Natural killer cell treated with Interleukin-12 subunit alpha and Interleukin-12 subunit beta and Interleukin-15 and Interleukin-18, amount 100 ng/mL, for 72 hours (primary cell): Measurements from ENCODE around the gene SNHG17. TPM values are rescaled to one million over a fixed set of nuclear protein-coding genes. Genes with fewer than 3 reads are reported as not detected.
"Not testable (repeated sequence)": the region's sequence is repeated elsewhere in the genome, so short reads cannot be mapped to it uniquely, and the experiment has no call there.

Experiments
- ATAC-seq, 2 donors: fragments of 150-1000 bp; cut with Tn5 transposase in 1 of 2; sonication (Bioruptor Pico), chemical (Tn5 transposase) in 1 of 2; 2 replicates each; pipeline ENCODE4 v1.10.0; 2021
- DNase-seq: peaks from one replicate; pipeline ENCODE4 v3.0.0; 2022; ENCODE audit warnings: low spot score
- H3K27ac Mint-ChIP-seq, 2 donors: 1 replicate in 1 of 2; 2 replicates in 1 of 2; pipeline ENCODE4 v1.8.0; 2022; ENCODE audit warnings: mixed read lengths in 2 of 2, mild to moderate bottlenecking in 1 of 2, moderate library complexity in 1 of 2
- H3K27me3 Mint-ChIP-seq, 2 donors: 1 replicate in 1 of 2; 2 replicates in 1 of 2; pipeline ENCODE4 v1.8.0; 2022; ENCODE audit warnings: mixed read lengths in 2 of 2
- H3K36me3 Mint-ChIP-seq: one replicate; pipeline ENCODE4 v1.8.0; 2022; ENCODE audit warnings: mixed read lengths
- H3K4me1 Mint-ChIP-seq, 2 donors: 1 replicate in 1 of 2; 2 replicates in 1 of 2; pipeline ENCODE4 v1.8.0; 2022; ENCODE audit warnings: low read depth in 2 of 2, mixed read lengths in 2 of 2, mild to moderate bottlenecking in 1 of 2
- H3K4me3 Mint-ChIP-seq: one replicate; pipeline ENCODE4 v1.8.0; 2022; ENCODE audit warnings: mixed read lengths
- H3K9me3 Mint-ChIP-seq: 2 replicates; pipeline ENCODE4 v1.8.0; 2022; ENCODE audit warnings: mixed read lengths
- total RNA-seq, 2 donors: library from RNA; stranded (reverse); gene quantifications; one replicate each; pipeline ENCODE4 v1.2.3, GENCODE V29; 2022

Gene SNHG17
- total RNA-seq, 2 donors from 2014 or later: 71.4 to 182 TPM

DNA sequence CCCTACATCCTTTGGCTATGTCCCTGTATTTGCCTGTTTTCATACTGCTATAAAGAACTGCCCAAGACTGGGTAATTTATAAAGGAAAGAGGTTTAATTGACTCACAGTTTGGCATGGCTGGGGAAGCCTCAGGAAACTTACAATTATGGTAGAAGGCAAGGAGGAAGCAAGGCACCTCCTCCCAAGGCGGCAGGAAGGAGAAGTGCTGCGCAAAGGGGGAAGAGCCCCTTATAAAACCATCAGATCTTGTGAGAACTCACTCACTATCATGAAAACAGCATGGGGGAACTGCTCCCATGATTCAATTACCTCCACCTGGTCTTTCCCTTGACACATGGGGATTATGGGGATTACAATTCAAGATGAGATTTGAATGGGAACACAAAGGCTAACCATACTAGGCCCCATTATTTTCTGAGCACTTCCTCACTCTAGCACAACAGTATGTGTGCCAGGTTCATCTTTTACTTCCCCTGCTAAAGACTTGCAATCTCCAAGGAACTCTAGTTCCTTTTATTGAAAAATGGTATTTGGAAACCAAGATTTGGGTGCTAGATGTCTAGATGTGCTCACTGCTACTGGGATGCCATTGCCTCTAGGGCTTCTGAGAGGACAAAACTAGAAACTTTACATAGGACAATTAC, 39.3 kb downstream of the SNHG17 start:
- H3K27me3 Mint-ChIP-seq: peaks cover 0 to 12% of the 10 kb centered on the region in 2 donors
- H3K4me1 Mint-ChIP-seq, H3K9me3 Mint-ChIP-seq, H3K4me3 Mint-ChIP-seq, H3K27ac Mint-ChIP-seq, DNase-seq, H3K36me3 Mint-ChIP-seq, ATAC-seq: not testable (repeated sequence)

DNA sequence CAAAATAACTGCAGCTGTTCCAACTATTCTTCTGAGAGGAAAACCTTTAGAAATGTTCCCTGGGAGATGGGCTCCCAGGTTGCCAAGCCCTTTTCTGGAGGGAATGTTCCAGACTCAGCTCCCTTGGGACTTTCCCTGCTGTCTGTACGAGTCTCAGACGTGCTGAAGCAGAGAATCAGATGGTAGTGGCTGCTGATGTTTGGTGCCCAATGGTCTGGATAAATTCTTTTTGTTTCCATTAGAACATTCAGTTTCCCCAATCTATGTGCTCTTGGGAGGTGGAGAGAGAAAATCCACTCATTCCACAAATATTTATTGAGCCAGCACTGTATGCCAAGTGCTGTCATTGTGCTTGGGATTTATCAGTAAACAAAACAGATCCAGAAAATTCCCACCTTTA, 40.0 kb downstream of the SNHG17 start:
- ATAC-seq (no peak), DNase-seq (no peak)
- H3K9me3 Mint-ChIP-seq: no peaks in the 10 kb centered on the region
- H3K4me1 Mint-ChIP-seq: no peaks in the 10 kb centered on the region
- H3K27me3 Mint-ChIP-seq: peaks cover 0 to 12% of the 10 kb centered on the region in 2 donors
- no peaks in the 10 kb centered on the region for H3K36me3 Mint-ChIP-seq
- H3K4me3 Mint-ChIP-seq: no peak overlapping the region
- no peak overlapping the region for H3K27ac Mint-ChIP-seq

DNA sequence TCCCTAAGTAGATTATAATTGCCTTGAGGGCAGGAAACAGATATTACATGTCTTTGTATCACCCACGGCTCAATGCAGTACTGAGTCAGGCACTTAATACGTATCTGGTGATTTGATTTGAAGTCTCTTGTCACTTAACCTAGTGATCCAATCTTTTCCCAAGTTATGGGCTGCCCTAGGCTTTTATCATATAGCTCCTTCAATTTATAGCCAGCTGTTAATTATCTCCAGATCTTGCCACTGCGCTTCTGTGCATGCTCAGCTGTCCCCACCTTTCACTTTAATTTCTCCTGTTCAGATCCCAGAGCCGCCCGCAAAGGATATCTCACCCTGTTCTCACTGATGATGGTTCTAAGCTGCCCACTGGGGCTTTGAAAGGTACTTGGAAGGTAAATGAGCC, 41.9 kb downstream of the SNHG17 start:
- Mint-ChIP-seq H3K9me3 (no peaks in the 10 kb centered on the region), H3K4me1 (no peaks in the 10 kb centered on the region), H3K27ac (no peak overlapping the region), H3K27me3 (peaks cover 0 to 12% of the 10 kb centered on the region in 2 donors), H3K4me3 (no peak overlapping the region), H3K36me3 (no peaks in the 10 kb centered on the region)
- ATAC-seq (no peak), DNase-seq (no peak)

DNA sequence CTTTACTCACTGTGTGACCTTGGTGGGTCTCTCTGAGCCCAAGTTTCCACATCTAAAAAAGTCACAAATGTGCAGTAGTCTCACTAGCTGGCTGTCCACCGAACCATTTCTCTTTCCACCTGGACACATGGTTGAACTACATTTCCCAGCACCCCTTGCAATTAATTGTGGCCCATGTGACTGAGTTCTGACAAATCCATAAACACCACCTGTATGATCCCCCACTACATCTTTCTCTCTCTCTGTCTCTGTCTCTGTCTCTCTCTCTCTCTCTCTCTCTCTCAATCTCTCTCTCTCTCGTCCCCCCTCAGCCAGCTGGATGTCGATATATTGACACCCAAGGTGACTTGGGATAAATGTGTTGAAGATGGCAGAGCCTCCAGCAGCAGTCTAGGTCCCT, 42.8 kb downstream of the SNHG17 start:
- Mint-ChIP-seq H3K27ac (no peak overlapping the region), H3K4me3 (no peak overlapping the region), H3K4me1 (no peaks in the 10 kb centered on the region), H3K9me3 (no peaks in the 10 kb centered on the region), H3K36me3 (no peaks in the 10 kb centered on the region), H3K27me3 (peaks cover 0 to 12% of the 10 kb centered on the region in 2 donors)
- DNase-seq: no peak
- ATAC-seq: no peak

DNA sequence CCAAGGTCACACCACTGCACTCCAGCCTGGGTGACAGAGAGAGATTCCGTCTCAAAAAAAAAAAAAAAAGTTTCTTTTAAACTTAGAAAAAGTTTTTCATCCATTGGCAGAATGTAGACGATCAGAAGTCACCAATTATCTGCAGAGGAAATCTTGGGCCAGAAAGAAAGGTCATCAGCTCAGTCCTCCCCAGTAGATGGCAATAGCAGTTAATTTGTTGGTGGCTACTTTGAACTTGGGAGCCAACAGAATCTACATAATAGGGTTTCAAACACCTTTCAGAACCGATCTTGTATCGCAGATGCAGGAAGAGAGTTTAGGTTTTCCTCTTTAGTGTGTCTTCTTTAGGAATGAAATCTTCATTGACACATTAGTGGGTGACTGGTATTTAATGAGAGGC, 47.2 kb downstream of the SNHG17 start:
- Mint-ChIP-seq H3K4me1 (no peaks in the 10 kb centered on the region), H3K4me3 (no peak overlapping the region), H3K36me3 (no peaks in the 10 kb centered on the region), H3K27ac (no peak overlapping the region), H3K9me3 (no peaks in the 10 kb centered on the region), H3K27me3 (peaks cover 20 to 25% of the 10 kb centered on the region in 2 donors)
- ATAC-seq: no peak
- no peak for DNase-seq

DNA sequence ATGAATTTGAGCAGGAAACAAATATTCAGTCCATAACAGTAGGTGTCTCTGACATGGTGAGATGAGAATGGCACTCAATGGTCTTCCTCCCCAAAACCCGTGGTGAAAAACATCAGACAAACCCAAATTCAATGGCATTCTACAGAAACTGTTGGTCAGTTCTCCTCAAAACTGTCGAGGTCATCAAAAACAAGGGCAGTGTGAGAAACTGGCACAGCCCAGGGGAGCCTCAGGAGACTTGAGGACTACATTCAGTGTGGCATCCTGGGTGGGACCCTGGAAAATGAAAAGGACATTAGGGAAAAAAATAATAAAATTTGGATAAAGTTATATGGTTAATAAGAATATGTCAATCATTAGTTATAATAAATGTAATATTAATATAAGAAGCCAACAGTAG, 48.3 kb downstream of the SNHG17 start:
- ATAC-seq (no peak), DNase-seq (no peak)
- H3K27me3 Mint-ChIP-seq: peaks cover 22 to 36% of the 10 kb centered on the region in 2 donors
- no peak overlapping the region for H3K27ac Mint-ChIP-seq
- H3K9me3 Mint-ChIP-seq: no peaks in the 10 kb centered on the region
- H3K4me3 Mint-ChIP-seq: no peak overlapping the region
- H3K36me3 Mint-ChIP-seq: no peaks in the 10 kb centered on the region
- H3K4me1 Mint-ChIP-seq: no peaks in the 10 kb centered on the region

DNA sequence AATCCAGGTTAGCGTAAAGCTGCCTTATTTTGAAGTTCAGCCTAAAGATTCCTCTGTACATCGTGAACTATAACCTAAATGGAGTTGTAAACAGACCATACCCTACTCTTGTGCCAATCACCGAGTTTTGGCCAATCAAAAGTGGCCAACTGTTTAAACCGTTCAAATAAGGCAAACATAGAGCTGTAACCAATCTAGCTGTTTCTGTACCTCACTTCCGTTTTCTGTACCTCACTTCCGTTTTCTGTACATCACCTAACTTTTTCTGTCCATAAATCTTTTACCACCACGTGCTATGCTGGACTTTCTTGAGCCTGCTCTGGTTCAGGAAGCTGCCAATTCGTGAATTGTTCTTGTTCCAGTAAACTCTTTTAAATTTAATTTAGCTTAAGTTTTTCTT, 49.1 kb downstream of the SNHG17 start:
- no peak for ATAC-seq
- no peaks in the 10 kb centered on the region for H3K4me1 Mint-ChIP-seq

DNA sequence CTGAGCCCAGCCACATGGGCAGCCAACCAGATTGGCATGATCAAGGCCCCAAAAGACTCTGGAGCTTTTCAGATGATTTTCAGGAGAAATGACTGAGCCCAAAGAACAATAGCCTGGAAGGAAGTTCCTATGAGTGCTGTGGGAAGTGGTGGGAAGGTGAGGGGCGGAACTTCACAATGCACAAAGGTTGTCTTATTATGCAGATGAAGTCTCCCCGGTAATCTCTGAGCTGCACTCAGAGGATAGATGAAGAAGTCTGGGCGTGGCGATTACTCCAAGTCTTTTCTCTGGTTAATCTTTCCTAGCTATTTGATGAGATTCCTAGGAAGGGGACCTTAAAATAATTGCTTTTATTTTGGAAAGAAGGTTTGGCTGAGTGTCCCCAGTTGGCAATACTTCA, 52.0 kb downstream of the SNHG17 start:
- Mint-ChIP-seq H3K27me3 (peaks cover 23 to 38% of the 10 kb centered on the region in 2 donors), H3K4me1 (no peaks in the 10 kb centered on the region), H3K9me3 (no peaks in the 10 kb centered on the region), H3K4me3 (no peak overlapping the region), H3K27ac (no peak overlapping the region), H3K36me3 (no peaks in the 10 kb centered on the region)
- no peak for DNase-seq
- ATAC-seq: no peak

More for the DNA sequence above, 49.1 kb downstream of the SNHG17 start:
- Mint-ChIP-seq H3K4me3 (no peak overlapping the region), H3K9me3 (no peaks in the 10 kb centered on the region), H3K36me3 (no peaks in the 10 kb centered on the region), H3K27me3 (peaks cover 24 to 38% of the 10 kb centered on the region in 2 donors), H3K27ac (no peak overlapping the region)
- no peak for DNase-seq

DNA sequence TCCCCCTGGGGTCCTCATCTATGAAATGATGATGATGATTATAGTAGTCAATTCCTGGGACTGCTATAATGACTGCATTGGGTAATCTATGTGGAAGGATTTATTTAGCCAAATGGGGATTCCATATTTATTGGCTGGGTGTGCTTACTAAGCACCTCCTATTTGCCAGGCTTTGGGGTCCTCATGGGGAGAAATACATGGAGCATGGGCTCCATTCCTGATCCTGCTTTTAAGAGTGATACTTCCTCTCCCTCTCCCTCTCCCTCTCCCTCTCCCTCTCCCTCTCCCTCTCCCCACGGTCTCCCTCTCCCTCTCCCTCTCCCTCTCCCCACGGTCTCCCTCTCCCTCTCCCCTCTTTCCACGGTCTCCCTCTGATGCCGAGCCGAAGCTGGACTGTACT, 57.3 kb downstream of the SNHG17 start:
- not testable (repeated sequence) for H3K36me3 Mint-ChIP-seq, H3K4me1 Mint-ChIP-seq, DNase-seq, ATAC-seq, H3K9me3 Mint-ChIP-seq, H3K27ac Mint-ChIP-seq, H3K4me3 Mint-ChIP-seq
- H3K27me3 Mint-ChIP-seq: peaks cover 6 to 12% of the 10 kb centered on the region in 2 donors

DNA sequence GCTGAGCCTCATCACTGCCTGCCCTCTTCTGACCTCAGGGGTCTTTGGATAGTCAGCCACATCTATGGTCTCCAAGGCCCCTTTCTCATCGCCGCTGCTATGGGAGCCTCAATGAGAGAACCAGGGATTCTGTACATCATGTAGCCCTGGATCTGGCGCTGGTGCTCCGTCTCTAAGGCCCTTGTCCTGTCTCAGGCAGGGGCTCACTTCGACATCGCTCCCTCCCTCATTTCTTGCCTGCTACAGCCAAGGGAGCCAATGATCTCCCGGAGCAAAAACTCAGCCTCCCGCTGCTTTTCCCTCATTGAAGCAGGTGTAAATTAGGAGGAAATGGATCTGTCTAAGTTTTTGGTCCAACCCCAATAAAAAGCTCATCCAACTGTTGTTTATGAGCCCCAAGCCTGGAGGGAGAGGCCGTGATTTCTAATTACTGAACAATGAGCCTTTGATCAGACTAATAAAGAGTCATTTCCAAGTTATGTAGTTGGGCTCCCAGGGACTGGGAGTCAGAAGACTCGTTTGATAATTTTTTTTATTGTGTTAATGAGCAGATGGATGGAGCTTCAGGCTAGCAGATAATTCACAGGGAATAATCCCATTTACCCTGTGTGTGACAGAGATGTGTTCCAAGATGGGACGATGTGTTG, 58.0 kb downstream of the SNHG17 start:
- Mint-ChIP-seq H3K9me3 (no peaks in the 10 kb centered on the region), H3K4me3 (no peak overlapping the region), H3K36me3 (no peaks in the 10 kb centered on the region), H3K27ac (no peak overlapping the region), H3K27me3 (peaks cover 8 to 10% of the 10 kb centered on the region in 2 donors), H3K4me1 (no peaks in the 10 kb centered on the region)
- ATAC-seq (no peak), DNase-seq (no peak)

DNA sequence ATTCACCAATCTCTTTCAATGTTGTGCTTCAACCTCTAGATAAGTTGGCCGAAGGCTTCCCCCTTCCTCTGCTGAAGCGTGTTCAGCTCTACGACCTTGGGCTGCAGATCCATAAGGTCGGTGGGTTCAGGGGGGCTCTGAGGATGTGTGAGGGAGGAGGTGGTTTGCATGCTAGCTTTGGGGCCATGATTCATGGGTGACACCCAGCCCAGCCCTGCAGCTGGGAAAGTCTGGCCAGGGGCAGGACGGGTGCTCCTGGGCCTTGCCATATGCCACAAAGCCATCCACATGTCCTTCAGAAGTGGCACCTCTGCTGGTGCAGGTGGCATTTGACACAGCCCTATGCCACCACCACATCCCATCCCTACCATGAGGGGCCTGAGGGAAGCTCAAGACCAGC, 61.2 kb downstream of the SNHG17 start:
- H3K4me3 Mint-ChIP-seq: no peak overlapping the region
- no peak for DNase-seq
- no peak overlapping the region for H3K27ac Mint-ChIP-seq
- H3K9me3 Mint-ChIP-seq: no peaks in the 10 kb centered on the region
- no peaks in the 10 kb centered on the region for H3K36me3 Mint-ChIP-seq
- peaks cover 13 to 19% of the 10 kb centered on the region in 2 donors for H3K27me3 Mint-ChIP-seq
- peak in 1 of 2 donors; percentile 33 for ATAC-seq
- H3K4me1 Mint-ChIP-seq: no peaks in the 10 kb centered on the region

DNA sequence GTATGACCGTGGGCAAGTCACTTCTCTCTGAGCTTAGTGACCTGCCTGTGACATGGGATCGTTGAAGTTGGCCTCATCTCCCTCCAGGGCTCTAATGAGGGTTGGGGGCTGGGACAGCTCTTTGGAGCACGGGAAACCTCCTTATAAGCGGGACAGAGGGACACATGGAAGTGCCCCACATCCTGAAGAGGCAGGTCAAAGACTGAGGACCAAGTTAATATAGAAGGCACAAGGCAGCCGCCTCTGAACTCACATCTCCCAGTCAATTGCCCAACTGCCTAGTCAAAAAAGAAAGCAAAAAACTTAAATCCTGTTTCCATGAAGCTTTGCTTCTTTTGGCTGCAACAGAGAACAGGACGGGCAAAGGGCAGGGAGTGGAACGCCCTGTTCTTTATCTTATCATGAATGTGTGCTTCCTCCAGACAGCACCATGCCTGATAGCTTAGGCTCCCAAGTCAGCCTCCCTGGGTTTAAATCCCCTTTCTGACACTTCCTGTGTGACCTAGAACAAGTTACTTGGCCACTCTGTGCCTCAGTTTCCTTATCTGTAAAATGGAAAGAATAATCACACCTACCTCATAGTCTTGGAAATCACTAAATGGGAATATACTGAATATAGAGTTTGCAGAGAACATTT, 61.8 kb downstream of the SNHG17 start:
- Mint-ChIP-seq H3K4me1 (no peaks in the 10 kb centered on the region), H3K27me3 (peaks cover 13 to 20% of the 10 kb centered on the region in 2 donors), H3K36me3 (no peaks in the 10 kb centered on the region), H3K9me3 (no peaks in the 10 kb centered on the region), H3K27ac (no peak overlapping the region), H3K4me3 (no peak overlapping the region)
- DNase-seq (no peak), ATAC-seq (no peak)

DNA sequence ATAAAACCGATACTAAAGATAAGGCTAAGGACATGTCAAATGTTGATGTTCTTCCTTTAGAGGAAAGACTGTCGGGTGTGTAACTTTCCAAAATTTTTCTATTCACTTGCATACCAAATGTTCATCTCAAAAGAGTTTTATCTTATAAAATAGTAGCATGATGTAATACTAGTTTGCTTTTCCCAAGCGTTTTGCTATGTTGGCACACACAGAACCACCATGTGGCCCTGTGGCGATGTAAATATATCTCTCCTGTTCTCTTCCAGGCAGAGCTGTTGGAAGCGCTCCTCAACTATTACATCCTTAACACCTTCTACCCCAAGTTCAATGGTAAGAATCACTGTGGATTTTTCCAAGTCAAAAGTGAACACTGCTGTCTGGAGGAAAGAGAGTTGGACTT, 62.3 kb downstream of the SNHG17 start:
- DNase-seq (no peak), ATAC-seq (no peak)
- Mint-ChIP-seq H3K27me3 (peaks cover 13 to 21% of the 10 kb centered on the region in 2 donors), H3K27ac (no peak overlapping the region), H3K9me3 (no peaks in the 10 kb centered on the region), H3K36me3 (no peaks in the 10 kb centered on the region), H3K4me3 (no peak overlapping the region), H3K4me1 (no peaks in the 10 kb centered on the region)
